Activated CD8-positive, alpha-beta memory T cell treated with anti-CD3 and anti-CD28 coated beads for 48 hours (primary cell): Measurements from ENCODE around the gene SH2D6.
"Not testable (repeated sequence)": the region's sequence is repeated elsewhere in the genome, so short reads cannot be mapped to it uniquely, and the experiment has no call there.

Experiments used
- DNase-seq, 3 experiments: peaks; one replicate each; pipeline ENCODE4 v3.0.0-alpha.2; 2020; ENCODE audit warnings: low read depth in 2 of 3, low spot score in 2 of 3

Gene SH2D6

GRCh38 chr2:85468096-85468703 is 49.7 kb downstream of the SH2D6 start:
- no peak for DNase-seq

- no peak for DNase-seq
Observed at GRCh38 chr2:85468704-85469349, 50.3 kb downstream of the SH2D6 start.

- DNase-seq: no peak
Observed at GRCh38 chr2:85470850-85471800, 52.6 kb downstream of the SH2D6 start.

GRCh38 chr2:85472261-85472660 is 53.7 kb downstream of the SH2D6 start:
- no peak for DNase-seq

GRCh38 chr2:85475799-85476490 is 57.4 kb downstream of the SH2D6 start:
- no peak for DNase-seq

GRCh38 chr2:85476624-85477023 is 58.1 kb downstream of the SH2D6 start:
- no peak for DNase-seq

- DNase-seq: no peak
Observed at GRCh38 chr2:85477884-85478283, 59.4 kb downstream of the SH2D6 start.

- no peak for DNase-seq
Observed at GRCh38 chr2:85481818-85482777, 63.6 kb downstream of the SH2D6 start.

GRCh38 chr2:85484615-85485014 is 66.1 kb downstream of the SH2D6 start:
- DNase-seq: not testable (repeated sequence)

GRCh38 chr2:85485815-85486214 is 67.3 kb downstream of the SH2D6 start:
- no peak for DNase-seq
